ENCODE results near the gene EIF5AL1.
A peak's percentile ranks its signal among the peaks of the same experiment; 100 is the strongest.
"Not testable (repeated sequence)": the region's sequence is repeated elsewhere in the genome, so short reads cannot be mapped to it uniquely, and the experiment has no call there.

EIF5AL1 gene

GRCh38 chr10:79552143-79552542 lies 39.8 kb downstream of the EIF5AL1 start:
- Mint-ChIP-seq H3K4me1 (peaks cover 14% of the 10 kb centered on the region), H3K4me3 (no peak overlapping the region), H3K27ac (no peak overlapping the region), H3K36me3 (no peaks in the 10 kb centered on the region), H3K9me3 (no peaks in the 10 kb centered on the region)
- DNase-seq (ENCODE audit: low spot score in 2 of 2), result no peak
- no peak for ATAC-seq

DNA sequence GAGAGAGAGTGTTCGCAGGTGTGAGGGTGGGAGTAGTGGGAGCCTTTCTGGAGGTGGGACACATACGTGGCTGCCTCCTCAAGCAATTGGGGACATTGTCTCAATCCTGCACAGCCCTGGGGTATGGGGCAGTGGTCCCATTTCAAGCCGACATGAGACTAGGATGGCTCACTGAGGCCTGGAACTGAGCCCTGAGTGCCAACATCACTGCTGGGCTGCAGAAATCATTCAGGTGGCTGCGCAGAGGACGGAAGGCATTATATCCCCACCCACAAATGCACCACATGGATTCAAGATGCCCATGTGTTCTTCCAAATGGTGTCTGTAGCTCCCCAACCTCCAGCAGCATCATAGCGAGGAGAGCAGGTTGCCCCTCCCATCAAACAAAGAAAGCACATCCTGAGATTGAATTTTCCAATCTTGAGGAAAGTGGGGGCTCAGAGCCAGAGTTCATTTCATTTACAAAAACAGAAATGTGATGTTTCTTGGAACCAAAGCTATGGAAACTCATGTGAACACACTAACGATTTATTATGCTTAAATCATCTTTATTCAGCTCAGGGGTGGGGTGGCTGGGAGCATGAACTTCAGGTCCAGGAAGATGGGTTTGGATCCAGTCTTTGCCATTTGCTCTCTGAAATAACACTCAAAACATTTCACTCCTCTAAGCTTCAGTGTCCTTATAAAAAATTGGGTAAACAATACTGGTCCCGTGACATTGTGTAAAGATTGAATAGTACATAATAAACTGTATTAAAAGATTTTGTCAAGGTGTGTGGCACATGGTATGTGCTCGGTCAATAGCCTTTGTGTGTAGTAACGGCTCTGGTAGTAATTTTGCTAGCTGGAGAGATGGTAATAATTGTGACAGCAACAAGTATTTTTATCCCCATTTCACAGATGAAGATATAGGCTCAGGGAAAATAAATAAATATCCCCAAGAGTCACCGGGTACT lies 43.3 kb downstream of the EIF5AL1 start:
- Mint-ChIP-seq H3K27ac (no peak overlapping the region), H3K36me3 (no peaks in the 10 kb centered on the region), H3K4me1 (no peaks in the 10 kb centered on the region), H3K9me3 (no peaks in the 10 kb centered on the region), H3K4me3 (no peak overlapping the region)
- ATAC-seq (no peak), DNase-seq (ENCODE audit: low spot score in 2 of 2) (no peak)

DNA sequence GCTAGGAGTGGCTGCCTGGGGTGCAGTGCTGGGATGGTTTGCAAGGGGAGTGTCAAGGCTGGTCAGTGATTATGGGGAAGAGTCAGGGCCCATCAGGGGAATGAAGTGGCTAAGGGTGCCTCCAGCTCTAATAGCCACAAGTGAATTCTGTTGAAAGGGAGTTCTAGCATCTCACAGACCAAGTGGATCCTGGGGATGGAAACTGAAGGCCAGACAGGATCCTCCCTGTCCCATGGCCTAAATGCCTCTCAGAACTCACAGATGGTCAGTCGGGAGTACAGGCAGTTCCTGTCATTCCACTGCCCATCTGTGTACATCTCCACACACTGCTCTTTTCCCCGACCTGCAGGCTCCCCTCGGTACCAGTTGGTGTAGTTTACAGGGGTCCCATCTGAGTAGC lies 44.6 kb downstream of the EIF5AL1 start:
- not testable (repeated sequence) for DNase-seq (ENCODE audit: low spot score in 2 of 2); H3K27ac Mint-ChIP-seq; H3K4me1 Mint-ChIP-seq; H3K36me3 Mint-ChIP-seq; H3K9me3 Mint-ChIP-seq; H3K4me3 Mint-ChIP-seq
- ATAC-seq, result peak; percentile 11

GRCh38 chr10:79559726-79560125 lies 47.4 kb downstream of the EIF5AL1 start:
- H3K4me1 Mint-ChIP-seq, result peaks cover 10% of the 10 kb centered on the region
- H3K9me3 Mint-ChIP-seq, result no peaks in the 10 kb centered on the region
- H3K27ac Mint-ChIP-seq, result no peak overlapping the region
- DNase-seq (ENCODE audit: low spot score in 2 of 2), result no peak
- ATAC-seq, result no peak
- no peak overlapping the region for H3K4me3 Mint-ChIP-seq
- H3K36me3 Mint-ChIP-seq, result no peaks in the 10 kb centered on the region

DNA sequence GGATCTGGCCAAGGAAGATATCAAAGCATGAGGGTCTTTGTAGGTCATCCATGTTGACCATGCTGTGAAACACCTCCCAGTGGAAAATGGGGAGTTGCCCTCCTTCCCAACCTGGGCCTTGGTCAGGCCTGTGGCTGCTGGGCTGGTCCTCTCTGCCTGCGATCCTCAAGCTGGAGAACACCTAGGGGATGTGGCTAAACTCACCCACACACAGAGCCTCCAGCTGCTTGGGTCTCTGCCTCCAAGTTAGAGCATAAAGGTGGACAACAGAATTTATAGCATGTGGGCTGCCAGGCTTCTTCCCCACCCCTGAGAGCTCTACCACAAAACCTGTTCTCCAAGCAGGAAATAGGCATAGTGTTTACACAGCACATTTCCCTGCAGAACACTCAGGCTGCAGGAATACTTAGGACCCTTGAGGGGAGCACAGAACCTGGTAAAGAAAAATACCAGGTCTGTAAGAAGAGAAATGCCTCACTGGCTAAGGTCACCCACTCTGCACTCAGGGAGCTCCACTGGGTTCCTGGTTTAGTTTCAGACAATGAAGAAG lies 47.9 kb downstream of the EIF5AL1 start, which contains the start of gene SFTPA2:
Gene SFTPA2, minus strand, starts transcription at position 248 of the 550 bp plus-strand sequence. CDS start 924 bp downstream, outside the sequence.
- no peak within 1 kb of the TSS for H3K27ac Mint-ChIP-seq
- no peaks in the 10 kb centered on the region for H3K9me3 Mint-ChIP-seq
- H3K36me3 Mint-ChIP-seq, result no peaks in the 10 kb centered on the region
- DNase-seq (ENCODE audit: low spot score in 2 of 2), result no peak
- H3K4me3 Mint-ChIP-seq, result no peak within 1 kb of the TSS
- no peak for ATAC-seq
- peaks cover 10% of the 10 kb centered on the region for H3K4me1 Mint-ChIP-seq

GRCh38 chr10:79561257-79561656 lies 48.9 kb downstream of the EIF5AL1 start:
- H3K36me3 Mint-ChIP-seq, result no peaks in the 10 kb centered on the region
- no peaks in the 10 kb centered on the region for H3K9me3 Mint-ChIP-seq
- DNase-seq (ENCODE audit: low spot score in 2 of 2) (no peak), ATAC-seq (no peak)
- peaks cover 10% of the 10 kb centered on the region for H3K4me1 Mint-ChIP-seq
- no peak overlapping the region for H3K27ac Mint-ChIP-seq
- H3K4me3 Mint-ChIP-seq, result no peak overlapping the region

DNA sequence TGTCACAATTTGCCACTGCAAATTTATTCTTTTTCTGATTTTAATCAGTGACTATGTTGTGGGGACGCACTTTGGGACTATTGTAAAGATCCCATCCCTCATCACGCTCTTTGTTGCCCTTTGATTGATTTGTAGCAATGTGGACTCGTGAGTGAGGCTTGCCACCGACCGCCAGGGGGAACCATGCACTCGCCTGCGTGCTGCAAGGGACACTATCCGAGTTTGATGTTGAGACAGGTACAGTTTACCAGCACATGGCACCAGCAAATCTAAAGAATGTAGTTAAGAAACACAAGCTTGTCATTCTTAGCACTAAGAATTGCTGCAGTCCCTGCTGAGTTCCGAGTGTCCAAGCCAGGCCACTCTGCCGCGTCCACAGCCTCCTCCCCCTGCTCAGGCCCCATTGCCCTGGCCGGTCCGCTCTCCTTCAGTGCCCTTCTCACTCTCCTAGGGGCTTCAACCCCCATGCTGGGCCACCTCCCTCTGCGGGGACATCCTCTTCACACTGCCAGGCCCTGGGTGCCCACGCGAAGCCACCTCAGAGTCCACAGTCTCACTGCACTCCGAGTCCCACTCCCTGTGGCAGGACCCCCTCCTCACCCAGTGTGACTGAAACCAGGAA lies 49.9 kb downstream of the EIF5AL1 start:
- Mint-ChIP-seq H3K27ac (peak overlapping the region; percentile 43), H3K4me1 (peaks cover 10% of the 10 kb centered on the region), H3K9me3 (no peaks in the 10 kb centered on the region), H3K36me3 (no peaks in the 10 kb centered on the region), H3K4me3 (no peak overlapping the region)
- peak; percentile 73 for ATAC-seq
- peak; percentile 30 to 81 for DNase-seq (ENCODE audit: low spot score in 2 of 2)

- Mint-ChIP-seq H3K36me3 (no peaks in the 10 kb centered on the region), H3K27ac (no peak overlapping the region), H3K4me3 (no peak overlapping the region), H3K4me1 (peaks cover 10% of the 10 kb centered on the region), H3K9me3 (no peaks in the 10 kb centered on the region)
- DNase-seq (ENCODE audit: low spot score in 2 of 2) (no peak), ATAC-seq (no peak)
Observed at GRCh38 chr10:79563426-79563825, 51.1 kb downstream of the EIF5AL1 start.

All from stimulated activated effector memory CD8-positive, alpha-beta T cell treated with anti-CD3 and anti-CD28 coated beads, Interleukin-12 subunit alpha, Interleukin-12 subunit beta, amount 100 ng/mL, for 72 hours (primary cell).